Endothelial cell of umbilical vein (primary cell): ENCODE measurements around the gene CERCAM. TPM values are rescaled to one million over a fixed set of nuclear protein-coding genes. Genes with fewer than 3 reads are reported as not detected.

Source experiments
- BruUV-seq: library from RNA; stranded (reverse); fragments of 400-500 nt; replicated peaks from 2 replicates; lab custom pipeline; 2021; lab: Mats Ljungman, UMichigan
- CTCF ChIA-PET: fragments of 300-600, 350-600 bp; sonication (Branson Sonifier 250); formaldehyde crosslinking; loops from one replicate; lab custom pipeline; 2021; ENCODE audit warnings: antibody characterized with exemption, inconsistent platforms; lab: Charles Lee
- POLR2A ChIA-PET: fragments of 300-600, 350-600 bp; sonication (Branson Sonifier 250); formaldehyde crosslinking; loops from one replicate; lab custom pipeline; 2021; ENCODE audit warnings: antibody characterized with exemption, inconsistent platforms; lab: Charles Lee
- DNase-seq: peaks from one replicate; pipeline ENCODE4 v3.0.0-alpha.2; 2011; ENCODE audit warnings: low read depth, low spot score
- FAIRE-seq: peaks from 2 replicates; lab custom pipeline; 2011; peaks lifted over from hg19 to GRCh38; lab: Jason Lieb, UNC
- H2AFZ ChIP-seq: 2 replicates; pipeline ENCODE4 v1.6.0; 2012; ENCODE audit warnings: low read depth, low read length, control low read depth, inconsistent platforms
- H3K27ac ChIP-seq: 2 replicates; pipeline ENCODE4 v1.5.1; 2011; ENCODE audit warnings: low read depth, mild to moderate bottlenecking, control low read depth, low read length, moderate library complexity; ENCODE audit not compliant: insufficient read depth
- H3K27me3 ChIP-seq, 2 experiments: 2 replicates each; pipeline versions ENCODE4 v1.6.0 to v1.6.1; 2011; ENCODE audit warnings: low read length in 2 of 2, mixed read lengths in 1 of 2; ENCODE audit not compliant: control insufficient read depth in 2 of 2, insufficient read depth in 2 of 2
- H3K36me3 ChIP-seq, 2 experiments: 2 replicates in 1 of 2; 3 replicates in 1 of 2; pipeline ENCODE4 v1.5.1; 2011; ENCODE audit warnings: low read length in 2 of 2, mild to moderate bottlenecking in 1 of 2, moderate library complexity in 1 of 2; ENCODE audit not compliant: control insufficient read depth in 2 of 2, insufficient read depth in 2 of 2; ENCODE audit errors: extremely low read depth in 1 of 2
- H3K4me1 ChIP-seq: 3 replicates; pipeline ENCODE4 v1.5.1; 2011; ENCODE audit warnings: mild to moderate bottlenecking, low read length; ENCODE audit not compliant: control insufficient read depth, insufficient read depth; ENCODE audit errors: extremely low read depth
- H3K4me2 ChIP-seq: 2 replicates; pipeline ENCODE4 v1.6.1; 2011; ENCODE audit warnings: low read length, control low read depth, mixed read lengths; ENCODE audit not compliant: insufficient read depth
- H3K4me3 ChIP-seq, 3 experiments: fragments of 200-600 bp in 1 of 3; sonication (generic), shearing (Covaris generic) in 1 of 3; replicated peaks in 1 of 3; 2 replicates each; pipeline ENCODE4 v1.5.1; 2011 to 2016; ENCODE audit warnings: control low read depth in 3 of 3, low read length in 3 of 3, mild to moderate bottlenecking in 2 of 3, inconsistent platforms in 1 of 3, low read depth in 1 of 3, moderate library complexity in 1 of 3; ENCODE audit not compliant: insufficient read depth in 1 of 3
- H3K79me2 ChIP-seq: 2 replicates; pipeline ENCODE4 v1.6.0; 2012; ENCODE audit warnings: low read length, inconsistent platforms; ENCODE audit not compliant: control insufficient read depth, insufficient read depth
- H3K9ac ChIP-seq: replicated peaks from 2 replicates; pipeline ENCODE3; 2011; ENCODE audit warnings: low read length, control low read depth; ENCODE audit not compliant: insufficient read depth; ENCODE audit errors: extremely low read depth
- H3K9me1 ChIP-seq: replicated peaks from 3 replicates; pipeline ENCODE4 v1.6.0; 2011; ENCODE audit warnings: mild to moderate bottlenecking, low read length; ENCODE audit not compliant: control insufficient read depth, insufficient read depth; ENCODE audit errors: extremely low read depth
- H3K9me3 ChIP-seq: replicated peaks from 2 replicates; pipeline ENCODE4 v1.5.1; 2012; ENCODE audit warnings: low read length, inconsistent platforms; ENCODE audit not compliant: control insufficient read depth, insufficient read depth
- H4K20me1 ChIP-seq: replicated peaks from 2 replicates; pipeline ENCODE3; 2011; ENCODE audit warnings: mild to moderate bottlenecking, low read length; ENCODE audit not compliant: control insufficient read depth, insufficient read depth; ENCODE audit errors: extremely low read depth
- CTCF ChIP-seq, 2 donors: IDR thresholded peaks; 1 replicate in 1 of 2; 2 replicates in 1 of 2; pipeline ENCODE4 v1.5.1; 2011; ENCODE audit warnings: low read length in 2 of 2, mild to moderate bottlenecking in 2 of 2, moderate library complexity in 2 of 2, control low read depth in 1 of 2, inconsistent platforms in 1 of 2, low read depth in 1 of 2; ENCODE audit not compliant: insufficient read depth in 1 of 2; ENCODE audit errors: extremely low read depth in 1 of 2
- EZH2 ChIP-seq: IDR thresholded peaks from 2 replicates; pipeline ENCODE4 v1.6.1; 2012; ENCODE audit warnings: borderline replicate concordance, low read depth, mild to moderate bottlenecking, moderate library complexity, low read length, inconsistent platforms; ENCODE audit not compliant: severe bottlenecking
- FOS ChIP-seq: IDR thresholded peaks from 2 replicates; pipeline ENCODE4 v1.6.1; 2011; ENCODE audit warnings: mild to moderate bottlenecking, low read length, moderate library complexity, borderline replicate concordance; ENCODE audit not compliant: insufficient read depth
- GATA2 ChIP-seq: IDR thresholded peaks from 2 replicates; pipeline ENCODE4 v1.7.0; 2011; ENCODE audit warnings: low read depth, mild to moderate bottlenecking, moderate library complexity, mixed read lengths, low read length; ENCODE audit not compliant: insufficient read length, insufficient read depth
- JUN ChIP-seq: IDR thresholded peaks from 2 replicates; pipeline ENCODE4 v1.6.1; 2011; ENCODE audit warnings: borderline replicate concordance, low read depth; ENCODE audit not compliant: insufficient read length, insufficient read depth
- MAX ChIP-seq: IDR thresholded peaks from 2 replicates; pipeline ENCODE4 v1.6.1; 2011; ENCODE audit not compliant: insufficient read depth, insufficient read length
- MYC ChIP-seq: IDR thresholded peaks from one replicate; pipeline ENCODE4 v1.6.1; 2011; ENCODE audit warnings: mild to moderate bottlenecking, low read depth, low read length
- POLR2A ChIP-seq: IDR thresholded peaks from 2 replicates; pipeline ENCODE4 v1.6.1; 2012; ENCODE audit warnings: low read depth, mild to moderate bottlenecking, control low read depth, low read length
- POLR2AphosphoS5 ChIP-seq: IDR thresholded peaks from 2 replicates; pipeline ENCODE4 v1.6.1; 2012; ENCODE audit warnings: low read depth, mild to moderate bottlenecking, control low read depth, low read length, moderate library complexity; ENCODE audit not compliant: insufficient read depth
- dilution Hi-C: fragments of 300-500 bp; cut with MboI; formaldehyde crosslinking; loops from one replicate; pipeline ENCODE4 v1.15.0; 2019; ENCODE audit warnings: low sequenced_read_pairs; ENCODE audit not compliant: extremely low pct_ligation_motif_present
- intact Hi-C: fragments of 100-400 bp; cut with micrococcal nuclease; formaldehyde crosslinking; loops from one replicate; pipeline ENCODE4 v1.10.0; 2022
- polyA plus RNA-seq, 4 experiments: library from polyadenylated mRNA; depleted of rRNA in 3 of 4; stranded (reverse) in 3 of 4; unstranded in 1 of 4; fragments of >200 nt; gene quantifications; 2 replicates each; pipeline versions ENCODE4 v1.2.1 to v1.2.3, GENCODE V29; 2011 to 2012; ENCODE audit warnings: missing spikeins in 1 of 4
- total RNA-seq: library from RNA; stranded (reverse); gene quantifications from 2 replicates; pipeline ENCODE4 v1.2.3, GENCODE V29; 2021

CERCAM gene
- total and polyA plus RNA-seq, 2 donors (not counting 3 experiments of a cell fraction or from before 2014, with no cell fraction given) = 47.9 to 77.8 TPM

- Histone ChIP-seq H3K4me3 (no peak overlapping the region), H3K4me2 (no peak overlapping the region), H3K79me2 (no peaks in the 10 kb centered on the region), H2AFZ (no peak overlapping the region), H3K36me3 (no peaks in the 10 kb centered on the region), H3K27me3 (no peaks in the 10 kb centered on the region), H4K20me1 (no peaks in the 10 kb centered on the region), H3K9me3 (no peaks in the 10 kb centered on the region), H3K27ac (peak overlapping the region; percentile 41), H3K4me1 (peaks cover 12% of the 10 kb centered on the region), H3K9ac (no peak overlapping the region), H3K9me1 (no peaks in the 10 kb centered on the region)
- CTCF ChIA-PET = interaction anchor here (0.8 to 2.9 kb wide), 6 partner anchors 9 to 134 kb away, joined by 3 to 22 read pairs (median 4); no protein-coding TSS in a partner anchor
- FAIRE-seq = no peak
- TF ChIP-seq MAX (no peak), JUN (no peak), MYC (no peak)
- dilution Hi-C loops (no loop called here), intact Hi-C loops (loop anchor here (1.0 kb wide), 1 partner anchor 8 kb away; no protein-coding TSS in a partner anchor)
- BruUV-seq = no TSS peak
- POLR2A ChIA-PET = interaction anchor here (0.6 kb wide), 2 partner anchors 200 to 770 kb away, joined by 3 read pairs; no protein-coding TSS in a partner anchor
- DNase-seq = no peak
Measured at GRCh38 chr9:128429513-128430086, 8.9 kb downstream of the CERCAM start.

DNA sequence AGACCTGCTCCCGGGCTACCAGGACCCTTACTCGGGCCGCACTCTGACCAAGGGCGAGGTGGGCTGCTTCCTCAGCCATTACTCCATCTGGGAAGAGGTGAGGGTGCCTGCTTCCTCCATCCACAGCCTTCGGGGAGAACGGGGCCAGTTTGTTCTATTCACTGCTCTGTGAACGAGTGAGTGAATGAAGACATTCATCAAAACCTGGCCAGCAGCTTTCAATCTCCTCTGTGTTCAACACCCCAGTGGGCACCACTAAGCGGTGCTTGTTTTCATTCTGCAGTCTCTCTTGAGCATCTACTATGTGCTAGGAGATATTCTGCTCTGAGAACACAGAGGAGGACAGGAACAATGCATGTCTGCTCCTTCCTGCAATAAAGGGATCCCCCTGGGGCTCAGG lies 10.6 kb downstream of the CERCAM start:
- ChIA-PET CTCF (no interaction called here), POLR2A (no interaction called here)
- FAIRE-seq = no peak
- no peaks in the 10 kb centered on the region for H4K20me1 ChIP-seq
- H3K9me3 ChIP-seq = no peaks in the 10 kb centered on the region
- no peaks in the 10 kb centered on the region for H3K36me3 ChIP-seq
- no peaks in the 10 kb centered on the region for H3K9me1 ChIP-seq
- H3K79me2 ChIP-seq = no peaks in the 10 kb centered on the region
- H3K27me3 ChIP-seq = no peaks in the 10 kb centered on the region
- H3K4me2 ChIP-seq = no peak overlapping the region
- dilution Hi-C loops = no loop called here
- no peak for TF ChIP-seq POLR2A
- TF ChIP-seq MAX = no peak
- TF ChIP-seq MYC = no peak
- no peak for TF ChIP-seq JUN
- TF ChIP-seq CTCF (IDR thresholded peaks at IDR 0.05; ENCODE audit: extremely low read depth in 1 of 2, insufficient read depth in 1 of 2, low read depth in 1 of 2, low read length in 2 of 2) = no peak
- TF ChIP-seq POLR2AphosphoS5 = no peak
- TF ChIP-seq GATA2 = no peak
- TF ChIP-seq EZH2 = no peak
- TF ChIP-seq FOS = no peak
- no peak overlapping the region for H3K4me3 ChIP-seq
- H3K4me1 ChIP-seq = peaks cover 12% of the 10 kb centered on the region
- no peak overlapping the region for H3K27ac ChIP-seq
- intact Hi-C loops = no loop called here
- no peak overlapping the region for H3K9ac ChIP-seq
- BruUV-seq = no TSS peak
- H2AFZ ChIP-seq = no peak overlapping the region
- DNase-seq = no peak
